ENCODE data around the gene SFT2D1.

The SFT2D1 gene

GRCh38 chr6:166343150-166343487 is 774 bp upstream of the SFT2D1 start:
- H3K4me3 Mint-ChIP-seq: peak overlapping the region; percentile 93 to 99 (median 95)
- H3K36me3 Mint-ChIP-seq (ENCODE audit: low read depth): no peaks in the 10 kb centered on the region
- peak overlapping the region; percentile 35 to 84 (median 79) for H3K27ac Mint-ChIP-seq
- peaks cover 26% of the 10 kb centered on the region for H3K4me1 Mint-ChIP-seq
- H3K9me3 Mint-ChIP-seq: peaks cover 3% of the 10 kb centered on the region
- H3K27me3 Mint-ChIP-seq (ENCODE audit: low read depth): peaks cover 5% of the 10 kb centered on the region
- no peak for TF ChIP-seq CTCF (IDR thresholded peaks at IDR 0.05; ENCODE audit: unreplicated experiment in 3 of 3)

DNA sequence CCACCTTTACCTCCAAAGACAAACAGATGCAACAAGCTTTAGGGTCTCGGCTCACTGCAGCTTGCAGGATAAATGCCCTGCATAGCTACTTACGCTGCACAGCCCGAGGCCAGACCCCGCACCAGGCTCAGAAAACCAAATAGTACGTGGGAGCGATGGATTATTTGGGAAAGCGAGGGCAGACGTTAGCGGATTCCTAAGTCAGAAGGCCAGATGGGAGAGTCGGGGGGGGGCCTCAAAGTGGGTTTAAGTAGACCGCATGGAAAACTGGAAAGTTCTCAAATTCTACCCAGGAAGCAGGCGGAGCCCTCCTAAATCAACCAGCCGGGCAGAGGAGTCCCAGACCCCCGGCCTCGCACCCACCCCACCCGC is 382 bp downstream of the SFT2D1 start:
- H3K9me3 Mint-ChIP-seq: no peaks in the 10 kb centered on the region
- H3K4me1 Mint-ChIP-seq: peaks cover 31% of the 10 kb centered on the region
- peaks cover 7% of the 10 kb centered on the region for H3K36me3 Mint-ChIP-seq (ENCODE audit: low read depth)
- no peak for TF ChIP-seq CTCF (IDR thresholded peaks at IDR 0.05; ENCODE audit: unreplicated experiment in 3 of 3)
- peak overlapping the region; percentile 93 to 99 (median 95) for H3K4me3 Mint-ChIP-seq
- peak overlapping the region; percentile 77 to 88 (median 83) for H3K27ac Mint-ChIP-seq
- H3K27me3 Mint-ChIP-seq (ENCODE audit: low read depth): peaks cover 5% of the 10 kb centered on the region

GRCh38 chr6:166341464-166341863 is 881 bp downstream of the SFT2D1 start:
- Mint-ChIP-seq H3K36me3 (ENCODE audit: low read depth) (peaks cover 7% of the 10 kb centered on the region), H3K9me3 (no peaks in the 10 kb centered on the region), H3K4me1 (peaks cover 31% of the 10 kb centered on the region), H3K27me3 (ENCODE audit: low read depth) (peaks cover 5% of the 10 kb centered on the region), H3K27ac (peak overlapping the region; percentile 77 to 88 (median 83)), H3K4me3 (peak overlapping the region; percentile 93 to 99 (median 95))
- TF ChIP-seq CTCF (IDR thresholded peaks at IDR 0.05; ENCODE audit: unreplicated experiment in 3 of 3): no peak

- peaks cover 18% of the 10 kb centered on the region for H3K36me3 Mint-ChIP-seq (ENCODE audit: low read depth)
- H3K4me3 Mint-ChIP-seq: no peak overlapping the region
- no peak overlapping the region for H3K27ac Mint-ChIP-seq
- peaks cover 32% of the 10 kb centered on the region for H3K4me1 Mint-ChIP-seq
- TF ChIP-seq CTCF (IDR thresholded peaks at IDR 0.05; ENCODE audit: unreplicated experiment in 3 of 3): no peak
- H3K9me3 Mint-ChIP-seq: no peaks in the 10 kb centered on the region
- H3K27me3 Mint-ChIP-seq (ENCODE audit: low read depth): no peaks in the 10 kb centered on the region
Observed at GRCh38 chr6:166338854-166339253, 3.5 kb downstream of the SFT2D1 start.

GRCh38 chr6:166336847-166337246 is 5.5 kb downstream of the SFT2D1 start:
- TF ChIP-seq CTCF (IDR thresholded peaks at IDR 0.05; ENCODE audit: unreplicated experiment in 3 of 3): no peak
- H3K4me1 Mint-ChIP-seq: peaks cover 38% of the 10 kb centered on the region
- H3K27me3 Mint-ChIP-seq (ENCODE audit: low read depth): no peaks in the 10 kb centered on the region
- H3K9me3 Mint-ChIP-seq: no peaks in the 10 kb centered on the region
- no peak overlapping the region for H3K4me3 Mint-ChIP-seq
- H3K36me3 Mint-ChIP-seq (ENCODE audit: low read depth): peaks cover 18% of the 10 kb centered on the region
- H3K27ac Mint-ChIP-seq: no peak overlapping the region

- H3K4me3 Mint-ChIP-seq: no peak overlapping the region
- H3K4me1 Mint-ChIP-seq: peaks cover 32% of the 10 kb centered on the region
- no peaks in the 10 kb centered on the region for H3K9me3 Mint-ChIP-seq
- H3K27me3 Mint-ChIP-seq (ENCODE audit: low read depth): no peaks in the 10 kb centered on the region
- no peak overlapping the region for H3K27ac Mint-ChIP-seq
- TF ChIP-seq CTCF (IDR thresholded peaks at IDR 0.05; ENCODE audit: unreplicated experiment in 3 of 3): no peak
- H3K36me3 Mint-ChIP-seq (ENCODE audit: low read depth): peaks cover 18% of the 10 kb centered on the region
Observed at GRCh38 chr6:166335378-166336302, 6.7 kb downstream of the SFT2D1 start.
